SK-N-SH (cell line): ENCODE data around the gene SLC37A1. TPM values are rescaled to one million over a fixed set of nuclear protein-coding genes. Genes with fewer than 3 reads are reported as not detected.

ENCODE experiments used
- CTCF ChIA-PET: fragments of 300-600, 350-600 bp; formaldehyde crosslinking; extraction: SDS; loops from one replicate; lab custom pipeline; 2021; lab: Yijun Ruan, JAX
- POLR2A ChIA-PET: fragments of 350-600 bp; sonication (Branson Sonifier 250); formaldehyde crosslinking; extraction: SDS; loops from one replicate; lab custom pipeline; 2020; ENCODE audit warnings: antibody characterized with exemption, inconsistent platforms; lab: Yijun Ruan, JAX
- DNase-seq: peaks from one replicate; pipeline ENCODE4 v3.0.0; 2012
- H2AFZ ChIP-seq: fragments of 200-600 bp; sonication (generic); 2 replicates; pipeline ENCODE4 v1.8.1; 2016; ENCODE audit warnings: antibody characterized with exemption, mild to moderate bottlenecking, low read depth
- H3F3A ChIP-seq: fragments of 200-600 bp; sonication (generic); replicated peaks from 2 replicates; pipeline ENCODE3; 2016; ENCODE audit warnings: antibody characterized with exemption, mild to moderate bottlenecking; ENCODE audit not compliant: insufficient read depth
- H3K27ac ChIP-seq, 2 experiments: fragments of 200-500 bp in 1 of 2; fragments of 200-600 bp in 1 of 2; sonication (Bioruptor generic) in 1 of 2; sonication (generic), shearing (Covaris generic) in 1 of 2; 2 replicates each; pipeline versions ENCODE4 v1.5.1 to v1.6.1; 2014 to 2016; ENCODE audit warnings: low read depth in 2 of 2, inconsistent platforms in 1 of 2, low read length in 1 of 2, mild to moderate bottlenecking in 1 of 2, mixed read lengths in 1 of 2
- H3K27me3 ChIP-seq: fragments of 200-600 bp; sonication (generic), shearing (Covaris generic); 2 replicates; pipeline ENCODE4 v1.6.1; 2016; ENCODE audit warnings: mixed run types; ENCODE audit not compliant: insufficient read depth
- H3K36me3 ChIP-seq, 2 experiments: fragments of 200-500 bp in 1 of 2; fragments of 200-600 bp in 1 of 2; sonication (Bioruptor generic) in 1 of 2; sonication (generic) in 1 of 2; replicated peaks in 1 of 2; 2 replicates each; pipeline versions ENCODE3 to v1.5.1; 2014 to 2016; ENCODE audit warnings: low read length in 1 of 2, mild to moderate bottlenecking in 1 of 2; ENCODE audit not compliant: insufficient read depth in 2 of 2, control insufficient read depth in 1 of 2
- H3K4me1 ChIP-seq, 2 experiments: fragments of 200-500 bp in 1 of 2; fragments of 200-600 bp in 1 of 2; sonication (Bioruptor generic) in 1 of 2; sonication (generic), shearing (Covaris generic) in 1 of 2; 2 replicates each; pipeline versions ENCODE4 v1.5.1 to v1.6.1; 2014 to 2016; ENCODE audit warnings: low read depth in 1 of 2, low read length in 1 of 2, mixed run types in 1 of 2; ENCODE audit not compliant: insufficient read depth in 2 of 2, control insufficient read depth in 1 of 2
- H3K4me2 ChIP-seq: fragments of 200-600 bp; sonication (generic), shearing (Covaris generic); 2 replicates; pipeline ENCODE4 v1.6.1; 2017; ENCODE audit warnings: mixed run types
- H3K4me3 ChIP-seq, 2 experiments: fragments of 200-500 bp in 1 of 2; fragments of 200-600 bp in 1 of 2; sonication (Bioruptor generic) in 1 of 2; sonication (generic), shearing (Covaris generic) in 1 of 2; 2 replicates each; pipeline versions ENCODE4 v1.5.1 to v1.8.1; 2014 to 2016; ENCODE audit warnings: low read depth in 2 of 2, inconsistent platforms in 1 of 2, low read length in 1 of 2, mild to moderate bottlenecking in 1 of 2, mixed read lengths in 1 of 2, moderate library complexity in 1 of 2
- H3K79me2 ChIP-seq: fragments of 200-600 bp; sonication (generic); 2 replicates; pipeline ENCODE4 v1.8.1; 2017; ENCODE audit warnings: mild to moderate bottlenecking; ENCODE audit not compliant: insufficient read depth
- H3K9ac ChIP-seq: fragments of 200-600 bp; sonication (generic); 2 replicates; pipeline ENCODE4 v1.6.1; 2017; ENCODE audit warnings: mixed run types
- H3K9me2 ChIP-seq: fragments of 200-600 bp; sonication (generic); 2 replicates; pipeline ENCODE4 v1.6.1; 2017; ENCODE audit warnings: mixed run types
- H3K9me3 ChIP-seq: fragments of 200-600 bp; sonication (generic); 2 replicates; pipeline ENCODE4 v1.6.1; 2017; ENCODE audit warnings: mixed run types, mild to moderate bottlenecking, moderate library complexity
- H4K20me1 ChIP-seq: fragments of 200-600 bp; sonication (generic); 2 replicates; pipeline ENCODE4 v1.6.1; 2017; ENCODE audit warnings: mild to moderate bottlenecking, mixed run types; ENCODE audit not compliant: insufficient read depth
- CHD2 ChIP-seq: fragments of 150-350 bp; IDR thresholded peaks from 2 replicates; pipeline ENCODE4 v1.6.1; 2018; ENCODE audit warnings: low read length; ENCODE audit not compliant: partially characterized antibody
- ELF1 ChIP-seq: IDR thresholded peaks from 2 replicates; pipeline ENCODE4 v1.4.0; 2012
- FOSL2 ChIP-seq: IDR thresholded peaks from 2 replicates; pipeline ENCODE4 v1.4.0; 2012; ENCODE audit warnings: low read depth, mild to moderate bottlenecking, moderate library complexity, borderline replicate concordance
- FOXM1 ChIP-seq: IDR thresholded peaks from 2 replicates; pipeline ENCODE4 v1.4.0; 2012; ENCODE audit warnings: low read depth, mild to moderate bottlenecking
- JUND ChIP-seq: IDR thresholded peaks from 2 replicates; pipeline ENCODE4 v1.4.0; 2012
- MXI1 ChIP-seq: IDR thresholded peaks from 2 replicates; pipeline ENCODE4 v1.6.1; 2012; ENCODE audit warnings: mild to moderate bottlenecking, low read depth, low read length, improper control_type of control experiment
- NFIC ChIP-seq: IDR thresholded peaks from 2 replicates; pipeline ENCODE4 v1.4.0; 2012; ENCODE audit warnings: borderline replicate concordance
- SIN3A ChIP-seq: IDR thresholded peaks from 2 replicates; pipeline ENCODE4 v1.6.1; 2012; ENCODE audit warnings: low read depth, mild to moderate bottlenecking, low read length, moderate library complexity, borderline replicate concordance
- TCF12 ChIP-seq: IDR thresholded peaks from 2 replicates; pipeline ENCODE4 v1.4.0; 2012
- WGBS: methylation state at CpG from one replicate; pipeline ENCODE4 v1.1.6; 2017; ENCODE audit warnings: low lambda C conversion rate; 5-methylcytosine and 5-hydroxymethylcytosine counted together
- polyA plus RNA-seq, 3 experiments: library from polyadenylated mRNA; depleted of rRNA; stranded (reverse); fragments of >200 nt; gene quantifications; 2 replicates each; pipeline ENCODE4 v1.2.3, GENCODE V29; 2012
- TF ChIP-seq, protein P1 (sequence below): fragments of 200-600 bp; sonication (generic); IDR thresholded peaks from 2 replicates; pipeline ENCODE4 v1.6.1; 2017; ENCODE audit warnings: antibody characterized with exemption, mild to moderate bottlenecking, moderate library complexity
- TF ChIP-seq, protein P2 (sequence below): IDR thresholded peaks from 2 replicates; pipeline ENCODE4 v1.4.0; 2012; ENCODE audit warnings: low read depth
- TF ChIP-seq, protein P3 (sequence below): fragments of 150-350 bp; IDR thresholded peaks from 2 replicates; pipeline ENCODE4 v1.6.1; 2016; ENCODE audit warnings: mild to moderate bottlenecking, low read depth, low read length
- TF ChIP-seq, protein P4 (sequence below): fragments of 150-350 bp; IDR thresholded peaks from 2 replicates; pipeline ENCODE4 v1.6.1; 2017; ENCODE audit warnings: antibody characterized with exemption, low read length, low read depth, borderline replicate concordance
- TF ChIP-seq, protein P5 (sequence below): IDR thresholded peaks from 2 replicates; pipeline ENCODE4 v1.4.0; 2012; ENCODE audit warnings: low read depth, borderline replicate concordance
- TF ChIP-seq, protein P6 (sequence below): IDR thresholded peaks from 2 replicates; pipeline ENCODE4 v1.4.0; 2012; ENCODE audit warnings: low read depth, borderline replicate concordance

The SLC37A1 gene
- polyA plus RNA-seq, 1 of the 3 experiments (the other 2 are of a cell fraction) = 2.8 TPM

DNA sequence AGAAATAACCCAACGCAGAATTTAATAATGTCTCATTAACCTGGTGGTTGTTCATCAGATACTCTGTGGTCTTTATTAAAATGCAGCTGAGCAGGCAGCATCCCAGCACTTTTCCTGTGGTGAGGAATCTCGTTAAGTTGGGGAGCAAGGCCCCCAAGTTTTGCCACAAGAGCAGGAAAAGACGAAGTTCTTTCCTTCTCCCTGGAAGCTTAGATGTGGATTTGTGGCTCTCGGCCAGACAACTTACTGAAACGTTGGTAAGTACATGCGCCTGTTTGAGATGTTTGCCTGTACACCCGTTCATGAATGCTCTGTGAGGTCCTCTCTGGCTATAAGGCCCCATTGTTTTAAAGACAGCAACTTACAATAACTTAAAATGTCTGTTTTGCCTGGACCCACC lies 105.5 kb downstream of the SLC37A1 start (continued):
- TF ChIP-seq, protein P1, sequence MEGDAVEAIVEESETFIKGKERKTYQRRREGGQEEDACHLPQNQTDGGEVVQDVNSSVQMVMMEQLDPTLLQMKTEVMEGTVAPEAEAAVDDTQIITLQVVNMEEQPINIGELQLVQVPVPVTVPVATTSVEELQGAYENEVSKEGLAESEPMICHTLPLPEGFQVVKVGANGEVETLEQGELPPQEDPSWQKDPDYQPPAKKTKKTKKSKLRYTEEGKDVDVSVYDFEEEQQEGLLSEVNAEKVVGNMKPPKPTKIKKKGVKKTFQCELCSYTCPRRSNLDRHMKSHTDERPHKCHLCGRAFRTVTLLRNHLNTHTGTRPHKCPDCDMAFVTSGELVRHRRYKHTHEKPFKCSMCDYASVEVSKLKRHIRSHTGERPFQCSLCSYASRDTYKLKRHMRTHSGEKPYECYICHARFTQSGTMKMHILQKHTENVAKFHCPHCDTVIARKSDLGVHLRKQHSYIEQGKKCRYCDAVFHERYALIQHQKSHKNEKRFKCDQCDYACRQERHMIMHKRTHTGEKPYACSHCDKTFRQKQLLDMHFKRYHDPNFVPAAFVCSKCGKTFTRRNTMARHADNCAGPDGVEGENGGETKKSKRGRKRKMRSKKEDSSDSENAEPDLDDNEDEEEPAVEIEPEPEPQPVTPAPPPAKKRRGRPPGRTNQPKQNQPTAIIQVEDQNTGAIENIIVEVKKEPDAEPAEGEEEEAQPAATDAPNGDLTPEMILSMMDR = no peak
- TF ChIP-seq, protein P2, sequence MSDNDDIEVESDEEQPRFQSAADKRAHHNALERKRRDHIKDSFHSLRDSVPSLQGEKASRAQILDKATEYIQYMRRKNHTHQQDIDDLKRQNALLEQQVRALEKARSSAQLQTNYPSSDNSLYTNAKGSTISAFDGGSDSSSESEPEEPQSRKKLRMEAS = no peak
- TF ChIP-seq, protein P3, sequence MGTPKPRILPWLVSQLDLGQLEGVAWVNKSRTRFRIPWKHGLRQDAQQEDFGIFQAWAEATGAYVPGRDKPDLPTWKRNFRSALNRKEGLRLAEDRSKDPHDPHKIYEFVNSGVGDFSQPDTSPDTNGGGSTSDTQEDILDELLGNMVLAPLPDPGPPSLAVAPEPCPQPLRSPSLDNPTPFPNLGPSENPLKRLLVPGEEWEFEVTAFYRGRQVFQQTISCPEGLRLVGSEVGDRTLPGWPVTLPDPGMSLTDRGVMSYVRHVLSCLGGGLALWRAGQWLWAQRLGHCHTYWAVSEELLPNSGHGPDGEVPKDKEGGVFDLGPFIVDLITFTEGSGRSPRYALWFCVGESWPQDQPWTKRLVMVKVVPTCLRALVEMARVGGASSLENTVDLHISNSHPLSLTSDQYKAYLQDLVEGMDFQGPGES = no peak
- TF ChIP-seq, protein P4, sequence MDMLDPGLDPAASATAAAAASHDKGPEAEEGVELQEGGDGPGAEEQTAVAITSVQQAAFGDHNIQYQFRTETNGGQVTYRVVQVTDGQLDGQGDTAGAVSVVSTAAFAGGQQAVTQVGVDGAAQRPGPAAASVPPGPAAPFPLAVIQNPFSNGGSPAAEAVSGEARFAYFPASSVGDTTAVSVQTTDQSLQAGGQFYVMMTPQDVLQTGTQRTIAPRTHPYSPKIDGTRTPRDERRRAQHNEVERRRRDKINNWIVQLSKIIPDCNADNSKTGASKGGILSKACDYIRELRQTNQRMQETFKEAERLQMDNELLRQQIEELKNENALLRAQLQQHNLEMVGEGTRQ = no peak
- TF ChIP-seq FOXM1 = no peak
- TF ChIP-seq, all 33 proteins: peak for 0

DNA sequence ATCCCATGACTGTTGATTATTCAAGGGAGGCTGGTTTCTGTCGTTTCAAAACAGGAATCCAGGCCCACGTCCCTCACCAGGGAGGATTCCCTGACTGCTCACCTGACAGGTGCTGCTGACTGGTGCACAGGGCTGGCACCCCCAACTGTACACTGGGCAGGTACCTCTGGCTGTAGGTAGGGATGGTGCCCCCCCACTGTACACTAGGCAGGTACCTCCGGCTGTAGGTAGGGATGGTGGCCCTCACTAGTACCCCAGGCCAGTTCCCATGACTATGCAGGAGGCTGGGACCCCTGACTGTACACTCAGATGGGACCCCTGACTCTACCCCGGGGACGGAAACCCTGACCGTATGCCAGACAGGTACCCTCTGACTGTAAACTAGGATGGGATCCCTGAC lies 106.2 kb downstream of the SLC37A1 start:
- 30% methylated on average over 2 of the region's 6 CpGs for WGBS
- TF ChIP-seq ELF1 (no peak), TCF12 (no peak), CHD2 (no peak), JUND (no peak), NFIC (no peak), FOSL2 (no peak), SIN3A (no peak), MXI1 (no peak)
- TF ChIP-seq, protein P5, sequence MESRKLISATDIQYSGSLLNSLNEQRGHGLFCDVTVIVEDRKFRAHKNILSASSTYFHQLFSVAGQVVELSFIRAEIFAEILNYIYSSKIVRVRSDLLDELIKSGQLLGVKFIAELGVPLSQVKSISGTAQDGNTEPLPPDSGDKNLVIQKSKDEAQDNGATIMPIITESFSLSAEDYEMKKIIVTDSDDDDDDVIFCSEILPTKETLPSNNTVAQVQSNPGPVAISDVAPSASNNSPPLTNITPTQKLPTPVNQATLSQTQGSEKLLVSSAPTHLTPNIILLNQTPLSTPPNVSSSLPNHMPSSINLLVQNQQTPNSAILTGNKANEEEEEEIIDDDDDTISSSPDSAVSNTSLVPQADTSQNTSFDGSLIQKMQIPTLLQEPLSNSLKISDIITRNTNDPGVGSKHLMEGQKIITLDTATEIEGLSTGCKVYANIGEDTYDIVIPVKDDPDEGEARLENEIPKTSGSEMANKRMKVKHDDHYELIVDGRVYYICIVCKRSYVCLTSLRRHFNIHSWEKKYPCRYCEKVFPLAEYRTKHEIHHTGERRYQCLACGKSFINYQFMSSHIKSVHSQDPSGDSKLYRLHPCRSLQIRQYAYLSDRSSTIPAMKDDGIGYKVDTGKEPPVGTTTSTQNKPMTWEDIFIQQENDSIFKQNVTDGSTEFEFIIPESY = no peak
- TF ChIP-seq, protein P2 = no peak
- TF ChIP-seq, protein P6, sequence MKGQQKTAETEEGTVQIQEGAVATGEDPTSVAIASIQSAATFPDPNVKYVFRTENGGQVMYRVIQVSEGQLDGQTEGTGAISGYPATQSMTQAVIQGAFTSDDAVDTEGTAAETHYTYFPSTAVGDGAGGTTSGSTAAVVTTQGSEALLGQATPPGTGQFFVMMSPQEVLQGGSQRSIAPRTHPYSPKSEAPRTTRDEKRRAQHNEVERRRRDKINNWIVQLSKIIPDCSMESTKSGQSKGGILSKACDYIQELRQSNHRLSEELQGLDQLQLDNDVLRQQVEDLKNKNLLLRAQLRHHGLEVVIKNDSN = no peak
- TF ChIP-seq, protein P4 = no peak
- DNase-seq = no peak
- Histone ChIP-seq H3K27me3 (no peaks in the 10 kb centered on the region), H3K9ac (no peak overlapping the region), H2AFZ (no peak overlapping the region), H3K9me3 (no peaks in the 10 kb centered on the region), H3K4me1 (peaks cover 0 to 3% of the 10 kb centered on the region in 2 experiments; a peak in 1 of 4 replicates), H3F3A (no peaks in the 10 kb centered on the region), H3K9me2 (no peaks in the 10 kb centered on the region), H4K20me1 (no peaks in the 10 kb centered on the region), H3K79me2 (no peaks in the 10 kb centered on the region), H3K4me2 (no peak overlapping the region), H3K4me3 (no peak overlapping the region), H3K36me3 (no peaks in the 10 kb centered on the region), H3K27ac (no peak overlapping the region)
- ChIA-PET POLR2A (no interaction called here), CTCF (interaction anchor here (1.2 kb wide), 1 partner anchor 27 kb away, joined by 3 read pairs; no protein-coding TSS in a partner anchor)
